DMS 273 treated with DMSO at 0.1 percent for 48 hours (cell line): Measurements from ENCODE around the gene HSPA8.
A peak's percentile ranks its signal among the peaks of the same experiment; 100 is the strongest.
"Not testable (repeated sequence)": the region's sequence is repeated elsewhere in the genome, so short reads cannot be mapped to it uniquely, and the experiment has no call there.

Experiments used
- DNase-seq: peaks from one replicate; lab custom pipeline; 2025; lab: John Stamatoyannopoulos, UW

Gene HSPA8

GRCh38 chr11:123072332-123072761 is 10.4 kb upstream of the HSPA8 start:
- no peak for DNase-seq

GRCh38 chr11:123069908-123070821 is 8.2 kb upstream of the HSPA8 start:
- no peak for DNase-seq

DNA sequence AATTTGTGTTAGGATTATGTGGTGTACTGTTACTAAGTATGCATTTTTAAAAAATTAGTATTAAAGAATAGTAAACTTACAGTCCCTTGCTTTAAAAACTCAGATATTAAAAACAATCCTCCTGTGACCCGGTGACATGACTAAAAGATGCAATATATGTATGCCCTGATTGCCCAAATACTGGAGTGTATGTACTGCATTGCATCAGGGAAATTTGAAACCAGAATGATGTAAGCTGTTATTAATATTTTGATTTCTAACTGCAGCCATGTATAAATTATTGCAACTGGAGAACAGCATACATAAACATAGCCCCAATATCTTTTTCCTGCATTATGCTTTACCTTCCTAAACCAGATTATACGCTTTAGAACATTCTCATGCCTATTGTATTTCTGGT is 3.7 kb upstream of the HSPA8 start:
- DNase-seq = no peak

- DNase-seq = no peak
Observed at GRCh38 chr11:123063826-123064657, 2.1 kb upstream of the HSPA8 start.

GRCh38 chr11:123062892-123063825 is 1.2 kb upstream of the HSPA8 start:
- DNase-seq = no peak

GRCh38 chr11:123062158-123062891 is 389 bp upstream of the HSPA8 start:
- peak; percentile 97 for DNase-seq

DNA sequence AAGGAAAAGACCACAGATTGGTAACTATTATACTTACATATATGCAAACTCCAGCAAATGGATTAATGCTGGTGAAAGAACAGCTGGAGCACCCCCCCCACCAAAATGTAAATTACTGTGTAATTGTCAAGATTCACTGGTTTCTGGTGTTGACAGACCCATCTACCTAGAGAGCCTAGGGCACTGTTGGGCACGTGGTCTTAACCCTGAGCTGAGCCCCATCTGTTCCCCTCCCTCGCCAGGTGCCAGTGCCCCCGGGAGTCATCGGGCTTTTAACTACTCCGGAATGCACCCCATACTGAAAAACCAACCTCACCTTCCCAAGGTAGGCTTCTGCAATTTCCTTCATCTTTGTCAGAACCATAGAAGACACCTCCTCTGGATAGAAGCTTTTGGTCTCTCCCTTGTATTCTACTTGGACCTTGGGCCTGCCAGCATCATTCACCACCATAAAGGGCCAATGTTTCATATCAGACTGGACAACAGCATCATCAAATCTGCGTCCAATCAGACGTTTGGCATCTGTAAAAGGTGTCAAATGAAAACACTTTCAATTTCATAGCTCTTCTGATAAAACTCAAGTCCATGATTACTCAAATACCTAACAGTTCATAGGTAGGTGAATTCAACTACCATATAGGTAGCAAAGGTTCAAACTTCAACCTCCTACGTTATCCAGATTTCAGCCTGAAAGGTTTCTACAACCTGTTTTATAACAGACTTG is 1.5 kb downstream of the HSPA8 start:
- no peak for DNase-seq

DNA sequence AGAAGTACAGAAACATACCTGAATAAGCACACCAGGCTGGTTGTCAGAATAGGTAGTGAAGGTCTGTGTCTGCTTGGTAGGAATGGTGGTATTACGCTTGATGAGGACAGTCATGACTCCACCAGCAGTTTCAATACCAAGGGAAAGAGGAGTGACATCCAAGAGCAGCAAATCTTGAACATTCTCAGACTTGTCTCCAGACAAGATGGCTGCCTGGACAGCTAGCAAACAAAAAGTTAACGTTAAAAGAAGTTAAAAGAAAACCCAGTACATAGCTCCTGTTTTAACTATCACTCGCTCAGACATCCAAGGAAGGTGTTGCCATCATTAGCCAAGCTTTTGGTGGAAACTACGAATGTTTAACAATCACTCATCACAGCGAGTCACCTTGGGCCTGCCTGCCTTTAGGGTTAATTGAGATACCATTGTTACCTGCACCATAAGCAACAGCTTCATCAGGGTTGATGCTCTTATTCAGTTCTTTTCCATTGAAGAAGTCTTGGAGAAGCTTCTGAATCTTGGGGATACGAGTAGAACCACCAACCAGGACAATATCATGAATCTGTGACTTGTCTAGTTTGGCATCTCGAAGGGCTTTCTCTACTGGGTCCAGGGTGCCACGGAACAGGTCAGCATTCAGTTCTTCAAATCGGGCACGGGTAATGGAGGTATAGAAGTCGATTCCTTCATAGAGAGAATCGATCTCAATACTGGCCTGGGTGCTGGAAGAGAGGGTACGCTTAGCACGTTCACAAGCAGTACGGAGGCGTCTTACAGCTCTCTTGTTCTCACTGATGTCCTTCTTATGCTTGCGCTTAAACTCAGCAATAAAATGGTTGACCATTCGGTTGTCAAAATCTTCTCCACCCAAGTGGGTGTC is 2.7 kb downstream of the HSPA8 start:
- DNase-seq = not testable (repeated sequence)

DNA sequence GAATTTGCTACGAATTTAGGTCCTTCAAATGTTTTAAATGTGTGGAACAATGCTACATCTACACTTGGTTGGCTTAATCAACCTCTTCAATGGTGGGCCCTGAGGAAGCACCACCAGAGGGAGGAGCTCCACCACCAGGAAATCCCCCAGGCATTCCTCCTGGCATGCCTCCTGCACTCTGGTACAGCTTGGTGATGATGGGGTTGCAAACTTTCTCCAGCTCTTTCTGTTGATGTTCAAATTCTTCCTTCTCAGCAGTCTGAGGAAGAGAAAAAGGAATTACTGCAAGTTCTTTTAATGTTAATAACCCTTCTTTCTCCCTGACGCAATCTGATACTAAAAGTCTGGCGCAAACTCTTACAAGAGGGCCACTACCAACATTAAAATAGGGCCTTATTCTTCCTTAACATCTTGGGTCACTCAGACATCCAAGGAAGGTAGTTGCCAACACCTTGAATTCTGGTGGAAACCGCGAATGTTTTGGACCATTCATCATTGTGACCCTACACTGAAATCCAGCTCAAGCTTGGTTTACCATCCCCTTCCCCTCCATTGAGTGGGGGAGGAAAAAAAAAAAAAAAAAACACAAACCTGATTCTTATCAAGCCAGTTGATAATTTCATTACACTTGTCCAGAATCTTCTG is 4.2 kb downstream of the HSPA8 start:
- no peak for DNase-seq

DNA sequence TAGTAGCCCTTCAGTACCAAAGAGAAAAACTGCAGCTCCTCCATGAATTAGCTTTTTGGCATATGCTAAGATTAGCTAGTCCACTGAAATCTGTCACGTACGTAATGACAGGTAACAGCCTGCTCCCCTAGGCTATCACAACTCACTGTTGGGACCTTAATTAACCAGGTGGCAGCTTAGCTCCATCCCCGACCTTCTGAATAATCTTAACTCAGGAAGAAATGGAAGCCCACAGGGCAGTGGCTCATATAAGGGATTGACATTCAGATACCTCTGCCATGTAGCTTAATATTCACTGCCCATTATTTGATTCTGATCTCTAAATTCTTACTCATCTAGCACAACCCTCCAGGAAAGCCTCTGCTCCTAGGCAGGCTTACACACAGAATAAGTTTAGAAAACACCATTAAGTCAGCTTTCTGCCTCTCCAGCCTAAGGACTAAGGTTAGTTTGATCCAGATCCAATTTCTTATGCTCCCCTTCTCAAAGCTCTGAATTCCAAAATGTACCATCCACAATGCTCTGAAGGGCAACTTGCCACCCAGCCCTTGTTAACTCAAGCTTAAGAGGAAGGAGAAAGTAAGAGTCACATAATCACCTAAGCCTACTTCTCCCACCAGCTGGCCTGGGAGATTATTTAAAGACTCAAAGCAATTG is 5.0 kb downstream of the HSPA8 start:
- DNase-seq = no peak

DNA sequence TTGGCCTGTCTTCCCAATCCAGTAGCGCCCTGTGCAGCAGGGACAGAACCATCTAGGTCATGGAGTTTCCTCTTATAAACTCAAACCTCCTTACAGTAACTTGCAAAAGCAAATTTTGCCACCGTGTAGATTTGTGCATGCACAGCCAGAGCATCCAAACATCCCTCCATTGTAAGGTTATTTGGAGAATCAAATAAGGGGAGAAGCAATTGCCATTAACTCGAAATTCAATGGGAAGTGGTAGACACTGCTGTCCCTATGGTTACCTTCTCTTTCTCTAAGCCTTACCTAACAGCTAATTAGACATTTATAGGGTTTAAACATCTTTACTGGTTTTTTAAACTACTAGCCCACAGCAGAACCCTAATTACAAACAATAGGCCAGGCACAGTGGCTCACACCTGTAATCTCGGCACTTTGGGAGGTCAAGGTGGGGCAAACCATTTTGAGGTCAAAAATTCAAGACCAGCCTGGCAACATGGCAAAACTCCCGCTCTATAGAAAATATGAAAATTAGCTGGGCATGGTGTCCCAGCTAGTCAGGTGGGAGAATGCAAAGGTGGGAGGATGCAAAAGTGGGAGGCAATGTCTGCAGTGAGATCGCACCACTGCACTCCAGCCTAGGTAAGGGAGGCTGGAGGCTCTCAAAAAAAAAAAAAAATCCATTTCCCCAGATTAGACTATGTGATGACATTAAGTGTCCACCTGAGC is 6.6 kb downstream of the HSPA8 start:
- DNase-seq = peak; percentile 38

GRCh38 chr11:123054301-123055065 is 7.5 kb downstream of the HSPA8 start:
- peak; percentile 71 for DNase-seq

DNA sequence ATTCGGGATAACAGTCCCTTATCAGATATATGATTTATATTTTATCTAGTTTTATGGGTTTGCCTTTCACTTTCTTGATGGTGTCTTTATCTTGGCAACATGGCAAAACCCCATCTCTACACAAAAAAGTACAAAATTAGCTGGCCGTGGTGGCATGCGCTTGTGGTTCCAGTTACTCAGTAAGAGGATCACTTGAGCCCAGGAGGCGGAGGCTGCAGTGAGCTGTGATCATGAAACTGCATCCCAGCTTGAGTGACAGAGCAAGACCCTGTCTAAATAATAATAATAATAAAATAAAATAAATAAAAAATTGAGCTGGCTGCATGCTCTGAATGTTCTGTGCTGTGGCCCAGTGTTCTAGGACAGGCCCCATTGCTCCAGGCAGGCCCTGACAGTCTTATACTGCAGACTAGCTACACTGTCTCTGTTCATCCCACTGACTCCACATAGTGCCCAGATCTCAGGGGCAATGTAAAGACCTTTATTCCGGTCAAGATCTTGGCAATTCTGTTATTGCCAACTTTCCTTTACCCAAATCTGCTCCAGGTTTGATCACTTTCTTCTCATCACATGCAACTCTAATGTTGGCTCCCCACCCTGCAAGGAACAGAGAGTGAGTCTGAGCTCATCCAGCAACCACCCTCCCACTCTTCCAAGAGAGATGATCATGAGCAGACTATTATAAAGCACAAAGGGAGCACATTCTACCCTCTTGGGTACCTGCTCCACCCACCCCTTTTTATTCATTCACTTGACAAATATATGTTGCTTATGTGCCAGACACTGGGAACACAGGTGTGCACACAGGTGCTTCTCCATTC is 8.8 kb downstream of the HSPA8 start:
- DNase-seq = no peak

DNA sequence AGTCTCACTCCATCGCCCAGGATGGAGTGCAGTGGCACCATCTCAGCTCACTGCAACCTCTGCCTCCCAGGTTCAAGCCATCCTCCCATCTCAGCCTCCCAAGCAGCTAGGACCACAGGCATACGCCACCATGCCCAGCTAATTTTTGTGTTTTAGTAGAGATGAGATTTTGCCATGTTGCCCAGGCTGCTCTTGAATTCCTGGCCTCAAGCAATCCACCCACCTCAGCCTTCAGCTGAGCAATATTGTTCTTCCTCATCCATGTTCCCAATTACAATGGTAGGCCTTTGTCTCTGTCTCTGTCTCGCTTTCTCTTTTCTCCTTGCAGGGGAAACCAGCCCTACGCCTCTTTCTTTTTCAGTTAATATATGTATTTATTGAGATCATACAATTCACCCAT is 10.3 kb downstream of the HSPA8 start:
- no peak for DNase-seq

GRCh38 chr11:123051146-123051545 is 10.8 kb downstream of the HSPA8 start:
- no peak for DNase-seq

GRCh38 chr11:123047947-123048293 is 14.0 kb downstream of the HSPA8 start:
- no peak for DNase-seq
